ENCODE data around the gene CSGALNACT2. TPM values are rescaled to one million over a fixed set of nuclear protein-coding genes. Genes with fewer than 3 reads are reported as not detected.

Gene CSGALNACT2
- total RNA-seq, 2 donors from 2014 or later = 35.9 to 45.1 TPM

- ATAC-seq (ENCODE audit: insufficient number of reproducible peaks, low FRiP score, low read depth) = no peak
- Histone ChIP-seq H3K27ac (no peak overlapping the region), H3K9me3 (no peaks in the 10 kb centered on the region), H3K36me3 (no peaks in the 10 kb centered on the region), H3K4me3 (no peak overlapping the region), H3K4me1 (ENCODE audit: control insufficient read depth in 1 of 2, low read depth in 2 of 2) (no peaks in the 10 kb centered on the region), H3K27me3 (replicated peaks; ENCODE audit: insufficient read depth) (no peaks in the 10 kb centered on the region)
- DNase-seq (ENCODE audit: low spot score) = no peak
- TF ChIP-seq CTCF (IDR thresholded peaks at IDR 0.05) = no peak
These were observed 12.1 kb upstream of the CSGALNACT2 start for GRCh38 chr10:43125881-43126731.

- no peak for TF ChIP-seq CTCF (IDR thresholded peaks at IDR 0.05)
- Histone ChIP-seq H3K4me1 (ENCODE audit: control insufficient read depth in 1 of 2, low read depth in 2 of 2) (no peaks in the 10 kb centered on the region), H3K4me3 (no peak overlapping the region), H3K9me3 (no peaks in the 10 kb centered on the region), H3K27ac (no peak overlapping the region), H3K27me3 (replicated peaks; ENCODE audit: insufficient read depth) (no peaks in the 10 kb centered on the region), H3K36me3 (no peaks in the 10 kb centered on the region)
- no peak for ATAC-seq (ENCODE audit: insufficient number of reproducible peaks, low FRiP score, low read depth)
- no peak for DNase-seq (ENCODE audit: low spot score)
These were observed 11.4 kb upstream of the CSGALNACT2 start for GRCh38 chr10:43126759-43127424.

- DNase-seq (ENCODE audit: low spot score) = no peak
- Histone ChIP-seq H3K4me1 (ENCODE audit: control insufficient read depth in 1 of 2, low read depth in 2 of 2) (no peaks in the 10 kb centered on the region), H3K4me3 (no peak overlapping the region), H3K9me3 (no peaks in the 10 kb centered on the region), H3K36me3 (no peaks in the 10 kb centered on the region), H3K27ac (no peak overlapping the region), H3K27me3 (replicated peaks; ENCODE audit: insufficient read depth) (no peaks in the 10 kb centered on the region)
- TF ChIP-seq CTCF (IDR thresholded peaks at IDR 0.05) = no peak
- ATAC-seq (ENCODE audit: insufficient number of reproducible peaks, low FRiP score, low read depth) = no peak
These were observed 10.8 kb upstream of the CSGALNACT2 start for GRCh38 chr10:43127442-43127841.

- no peak for ATAC-seq (ENCODE audit: insufficient number of reproducible peaks, low FRiP score, low read depth)
These were observed 9.9 kb upstream of the CSGALNACT2 start for GRCh38 chr10:43128331-43128730.

More at GRCh38 chr10:43128331-43128730, 9.9 kb upstream of the CSGALNACT2 start:
- no peak for TF ChIP-seq CTCF (IDR thresholded peaks at IDR 0.05)
- Histone ChIP-seq H3K4me1 (ENCODE audit: control insufficient read depth in 1 of 2, low read depth in 2 of 2) (no peaks in the 10 kb centered on the region), H3K36me3 (no peaks in the 10 kb centered on the region), H3K27ac (no peak overlapping the region), H3K27me3 (replicated peaks; ENCODE audit: insufficient read depth) (no peaks in the 10 kb centered on the region), H3K9me3 (no peaks in the 10 kb centered on the region), H3K4me3 (no peak overlapping the region)
- DNase-seq (ENCODE audit: low spot score) = no peak
